GM18505 (cell line): ENCODE measurements around the gene TMED5.
"Not testable (repeated sequence)": the region's sequence is repeated elsewhere in the genome, so short reads cannot be mapped to it uniquely, and the experiment has no call there.

Experiments used
- ATAC-seq: cut with Tn5 transposase; IDR thresholded peaks from one replicate; pipeline ENCODE4 v1.9.1; 2021; ENCODE audit not compliant: unreplicated experiment
- POLR2A ChIP-seq: IDR thresholded peaks from 4 replicates; pipeline ENCODE4 v1.6.1; 2011; ENCODE audit warnings: borderline replicate concordance; ENCODE audit not compliant: insufficient read depth, insufficient read length; ENCODE audit errors: extremely low read depth

Gene TMED5

GRCh38 chr1:93194231-93194990, 14.2 kb upstream of the TMED5 start:
- TF ChIP-seq POLR2A, result no peak

GRCh38 chr1:93190432-93190831, 10.2 kb upstream of the TMED5 start:
- ATAC-seq, result no peak
- no peak for TF ChIP-seq POLR2A

More at GRCh38 chr1:93194231-93194990, 14.2 kb upstream of the TMED5 start:
- ATAC-seq, result no peak

GRCh38 chr1:93186667-93187066, 6.5 kb upstream of the TMED5 start:
- TF ChIP-seq POLR2A, result no peak
- no peak for ATAC-seq

GRCh38 chr1:93180723-93181613, 755 bp upstream of the TMED5 start, which contains the start of gene CCDC18:
Gene CCDC18 (plus strand): TSS chr1:93180724. CDS start chr1:93183362, 2,638 bp downstream.
- no peak for TF ChIP-seq POLR2A
- peak; percentile 16 for ATAC-seq

- no peak for ATAC-seq
- no peak for TF ChIP-seq POLR2A
These were observed 1.8 kb downstream of the TMED5 start for GRCh38 chr1:93178418-93178817.

- no peak for TF ChIP-seq POLR2A
- ATAC-seq, result no peak
These were observed 2.2 kb downstream of the TMED5 start for GRCh38 chr1:93177991-93178390.

- not testable (repeated sequence) for ATAC-seq
These were observed 5.6 kb downstream of the TMED5 start for GRCh38 chr1:93174638-93175037.

- ATAC-seq, result no peak
- TF ChIP-seq POLR2A, result no peak
These were observed 7.4 kb downstream of the TMED5 start for GRCh38 chr1:93172778-93173177.

GRCh38 chr1:93171549-93172034, 8.6 kb downstream of the TMED5 start:
- no peak for ATAC-seq
- TF ChIP-seq POLR2A, result no peak

GRCh38 chr1:93170141-93170678, 10.0 kb downstream of the TMED5 start:
- ATAC-seq, result not testable (repeated sequence)

GRCh38 chr1:93167006-93167405, 13.2 kb downstream of the TMED5 start:
- no peak for ATAC-seq
- TF ChIP-seq POLR2A, result no peak

GRCh38 chr1:93165895-93166294, 14.3 kb downstream of the TMED5 start:
- ATAC-seq, result not testable (repeated sequence)

GRCh38 chr1:93164816-93165215, 15.4 kb downstream of the TMED5 start:
- TF ChIP-seq POLR2A, result no peak
- ATAC-seq, result no peak

GRCh38 chr1:93163314-93163713, 16.9 kb downstream of the TMED5 start:
- ATAC-seq, result not testable (repeated sequence)

GRCh38 chr1:93159337-93159736, 20.9 kb downstream of the TMED5 start:
- no peak for TF ChIP-seq POLR2A
- ATAC-seq, result no peak
